Peyer's patch (tissue), 4 donors: ENCODE measurements around the gene PRDX3.

Experiments
- CTCF ChIP-seq, 6 experiments: fragments of 450-650 bp in 4 of 6; fragments of 200-600 bp in 2 of 6; sonication (generic) in 1 of 6; IDR thresholded peaks; one replicate each; pipeline ENCODE4 v1.5.1; 2017 to 2019; ENCODE audit warnings: antibody characterized with exemption in 6 of 6, mild to moderate bottlenecking in 3 of 6, moderate library complexity in 1 of 6
- POLR2A ChIP-seq, 2 donors: fragments of 450-650 bp; IDR thresholded peaks; one replicate each; pipeline ENCODE4 v1.5.1; 2017; ENCODE audit warnings: antibody characterized with exemption in 2 of 2, mild to moderate bottlenecking in 2 of 2, moderate library complexity in 2 of 2

GRCh38 chr10:119201233-119201632, 22.6 kb upstream of the PRDX3 start:
- TF ChIP-seq CTCF (IDR thresholded peaks at IDR 0.05) (no peak), POLR2A (IDR thresholded peaks at IDR 0.05) (no peak)
